GM21515 (cell line): Measurements from ENCODE around the gene CEACAM18.
"Not testable (repeated sequence)": the region's sequence is repeated elsewhere in the genome, so short reads cannot be mapped to it uniquely, and the experiment has no call there.

Experiments used
- ATAC-seq: cut with Tn5 transposase; IDR thresholded peaks from one replicate; pipeline ENCODE4 v1.9.1; 2021; ENCODE audit not compliant: unreplicated experiment

The CEACAM18 gene

GRCh38 chr19:51460164-51460992 is 18.0 kb upstream of the CEACAM18 start:
- no peak for ATAC-seq

- ATAC-seq = no peak
Observed at GRCh38 chr19:51461723-51462161, 16.6 kb upstream of the CEACAM18 start.

GRCh38 chr19:51462276-51462675 is 16.1 kb upstream of the CEACAM18 start:
- no peak for ATAC-seq

GRCh38 chr19:51462681-51463080 is 15.7 kb upstream of the CEACAM18 start:
- no peak for ATAC-seq

- ATAC-seq = not testable (repeated sequence)
Observed at GRCh38 chr19:51463976-51464581, 14.3 kb upstream of the CEACAM18 start.

GRCh38 chr19:51466723-51467122 is 11.6 kb upstream of the CEACAM18 start:
- ATAC-seq = no peak

- no peak for ATAC-seq
Observed at GRCh38 chr19:51467864-51468544, 10.3 kb upstream of the CEACAM18 start.

- no peak for ATAC-seq
Observed at GRCh38 chr19:51468545-51468920, 9.8 kb upstream of the CEACAM18 start.

- no peak for ATAC-seq
Observed at GRCh38 chr19:51469162-51469561, 9.2 kb upstream of the CEACAM18 start.

- ATAC-seq = no peak
Observed at GRCh38 chr19:51469629-51470028, 8.7 kb upstream of the CEACAM18 start.

GRCh38 chr19:51470966-51471365 is 7.4 kb upstream of the CEACAM18 start:
- ATAC-seq = no peak

GRCh38 chr19:51471527-51471926 is 6.8 kb upstream of the CEACAM18 start:
- ATAC-seq = no peak

GRCh38 chr19:51472607-51473006 is 5.7 kb upstream of the CEACAM18 start:
- ATAC-seq = no peak

GRCh38 chr19:51473009-51473707 is 5.2 kb upstream of the CEACAM18 start:
- no peak for ATAC-seq

GRCh38 chr19:51476164-51476563 is 2.2 kb upstream of the CEACAM18 start:
- ATAC-seq = no peak

GRCh38 chr19:51477344-51477743 is 995 bp upstream of the CEACAM18 start:
- ATAC-seq = no peak

- no peak for ATAC-seq
Observed at GRCh38 chr19:51479531-51480331, 1.4 kb downstream of the CEACAM18 start.

GRCh38 chr19:51480590-51480989 is 2.3 kb downstream of the CEACAM18 start:
- ATAC-seq = no peak

GRCh38 chr19:51485960-51486660 is 7.8 kb downstream of the CEACAM18 start:
- ATAC-seq = no peak

- ATAC-seq = no peak
Observed at GRCh38 chr19:51488491-51488890, 10.2 kb downstream of the CEACAM18 start.
